HG02798 (cell line): ENCODE measurements around the gene PDE2A.
"Not testable (repeated sequence)": the region's sequence is repeated elsewhere in the genome, so short reads cannot be mapped to it uniquely, and the experiment has no call there.

Source experiments
- ATAC-seq: cut with Tn5 transposase; IDR thresholded peaks from one replicate; pipeline ENCODE4 v1.9.1; 2021; ENCODE audit warnings: mild to moderate bottlenecking; ENCODE audit not compliant: unreplicated experiment, poor library complexity

PDE2A gene

DNA sequence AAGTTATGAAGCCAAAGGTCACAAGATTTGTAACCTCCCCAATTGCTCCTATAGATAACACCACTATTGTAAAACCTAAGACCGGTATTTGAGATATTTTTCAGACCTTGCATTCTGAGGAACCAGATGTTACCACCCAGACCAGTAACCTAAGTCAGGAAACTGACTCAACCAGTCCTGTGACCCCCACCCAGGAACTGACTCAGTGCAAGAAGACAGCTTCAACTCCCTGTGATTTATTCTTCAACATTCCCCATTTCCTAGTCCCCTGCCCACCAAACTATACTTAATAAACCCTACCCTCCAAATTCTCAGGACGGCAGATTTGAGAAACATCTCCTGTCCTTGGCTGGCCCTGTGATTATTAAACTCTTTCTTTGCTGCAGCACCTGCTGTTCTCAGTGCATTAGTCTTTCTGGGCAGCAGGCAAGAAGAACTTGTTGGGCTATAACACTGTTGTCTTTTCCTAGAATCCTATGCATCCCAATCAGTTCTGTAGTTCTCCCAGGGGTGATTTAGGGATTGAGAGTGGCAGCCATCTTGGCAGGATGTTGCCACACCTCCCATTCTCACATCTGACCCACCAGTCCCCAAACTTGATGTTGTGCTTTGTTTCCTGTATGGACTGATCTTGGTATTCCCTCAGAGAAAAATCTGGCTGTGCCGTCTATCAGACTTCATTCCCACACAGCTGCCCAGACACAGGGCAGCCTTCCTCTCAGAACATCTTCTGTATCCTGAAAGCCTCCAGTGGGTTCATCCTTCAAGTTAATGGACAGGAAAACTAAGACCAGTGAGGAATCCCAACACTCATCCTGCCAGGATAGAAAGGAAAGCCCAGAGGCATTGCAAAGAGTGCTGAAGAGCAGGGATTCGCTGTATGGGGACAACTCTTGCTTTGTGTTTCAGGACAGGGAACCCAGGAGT lies 104.0 kb downstream of the PDE2A start:
- ATAC-seq: no peak

DNA sequence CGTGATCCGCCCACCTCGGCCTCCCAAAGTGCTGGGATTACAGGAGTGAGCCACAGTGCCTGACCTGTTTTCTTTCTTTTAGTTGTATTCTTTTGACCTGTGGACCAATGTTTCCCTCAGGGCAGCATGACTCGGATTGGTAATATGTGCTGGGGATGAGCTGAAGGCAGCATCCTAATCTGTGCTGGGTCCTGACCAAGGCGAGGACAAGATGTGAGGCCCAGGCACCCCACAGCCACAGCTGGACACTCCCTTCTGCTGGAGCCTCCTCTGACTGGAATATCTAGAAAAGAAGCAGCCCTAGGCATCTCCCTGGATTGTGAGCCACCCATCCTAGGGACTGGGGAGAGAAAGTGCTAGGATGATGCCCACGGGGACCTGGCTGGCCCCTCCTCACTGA lies 105.4 kb downstream of the PDE2A start:
- no peak for ATAC-seq

DNA sequence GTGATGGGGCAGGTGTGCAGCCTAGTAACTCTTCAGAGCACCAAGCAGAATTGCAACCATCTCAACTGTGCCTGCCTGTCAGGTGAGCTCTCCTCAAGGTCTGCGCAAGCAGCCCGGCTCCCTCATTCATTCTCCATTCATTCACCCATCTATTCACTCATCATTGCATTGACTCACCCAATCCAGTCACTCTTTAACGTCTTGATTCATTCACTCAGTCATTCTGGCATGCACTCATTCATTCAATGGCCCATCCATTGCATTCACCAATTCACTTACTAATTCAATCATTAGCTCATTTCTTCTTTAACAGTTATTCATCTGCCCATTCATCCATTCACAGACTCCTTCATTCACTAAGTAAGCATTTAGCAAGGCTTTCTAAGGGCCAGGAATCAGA lies 111.8 kb downstream of the PDE2A start:
- ATAC-seq: no peak

DNA sequence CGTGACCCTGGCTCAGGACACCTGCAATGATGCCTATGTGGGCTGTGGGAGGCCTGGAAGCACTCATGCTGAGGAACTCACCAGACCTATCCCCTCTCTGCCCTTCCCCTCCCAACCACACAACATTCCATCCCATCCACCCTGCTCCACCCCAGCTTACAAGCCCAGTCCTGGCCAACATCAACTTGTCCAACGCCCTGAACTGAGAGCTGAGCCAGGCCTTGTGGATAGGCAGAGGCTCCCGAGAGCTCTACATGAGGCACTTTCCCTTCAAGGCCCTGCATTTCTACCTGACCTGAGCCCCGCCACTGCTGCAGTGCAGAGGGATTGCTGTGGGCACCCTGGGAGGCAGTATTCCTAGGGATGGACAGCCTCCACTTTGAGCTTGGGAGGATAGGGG lies 112.4 kb downstream of the PDE2A start:
- ATAC-seq: no peak

DNA sequence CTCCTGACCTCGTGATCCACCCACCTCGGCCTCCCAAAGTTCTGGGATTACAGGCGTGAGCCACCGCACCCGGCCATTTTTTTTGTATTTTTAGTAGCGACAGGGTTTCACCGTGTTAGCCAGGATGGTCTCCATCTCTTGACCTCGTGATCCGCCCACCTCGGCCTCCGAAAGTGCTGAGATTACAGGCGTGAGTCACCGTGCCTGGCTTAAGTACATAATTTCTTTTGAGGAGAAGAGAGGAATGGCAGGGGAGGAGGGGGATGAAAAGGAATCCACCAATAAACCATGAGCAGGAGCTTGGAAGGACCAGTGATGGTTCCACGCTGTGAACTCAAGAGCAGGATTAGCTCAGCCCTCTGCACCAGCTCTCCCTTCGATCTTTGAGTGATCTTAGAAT lies 113.4 kb downstream of the PDE2A start:
- not testable (repeated sequence) for ATAC-seq

DNA sequence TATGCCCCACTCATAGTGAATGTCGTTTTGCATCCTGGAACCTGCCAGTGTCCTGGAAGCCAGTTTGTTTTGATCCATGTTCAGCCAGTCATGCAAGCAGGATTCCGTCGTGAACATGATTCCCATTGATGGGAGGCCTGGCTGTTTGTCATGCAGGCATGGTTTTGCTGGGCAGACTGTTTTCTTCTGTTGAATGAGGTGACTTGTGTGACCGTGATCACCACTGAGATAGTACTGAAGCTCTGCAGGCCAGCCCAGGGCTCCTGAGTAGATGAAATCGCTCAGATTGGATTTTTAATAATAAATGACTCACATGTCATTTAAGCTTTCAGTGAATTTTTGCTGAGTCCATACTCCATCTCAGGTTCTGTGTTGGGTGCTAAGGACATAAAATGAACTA lies 117.8 kb downstream of the PDE2A start:
- no peak for ATAC-seq

DNA sequence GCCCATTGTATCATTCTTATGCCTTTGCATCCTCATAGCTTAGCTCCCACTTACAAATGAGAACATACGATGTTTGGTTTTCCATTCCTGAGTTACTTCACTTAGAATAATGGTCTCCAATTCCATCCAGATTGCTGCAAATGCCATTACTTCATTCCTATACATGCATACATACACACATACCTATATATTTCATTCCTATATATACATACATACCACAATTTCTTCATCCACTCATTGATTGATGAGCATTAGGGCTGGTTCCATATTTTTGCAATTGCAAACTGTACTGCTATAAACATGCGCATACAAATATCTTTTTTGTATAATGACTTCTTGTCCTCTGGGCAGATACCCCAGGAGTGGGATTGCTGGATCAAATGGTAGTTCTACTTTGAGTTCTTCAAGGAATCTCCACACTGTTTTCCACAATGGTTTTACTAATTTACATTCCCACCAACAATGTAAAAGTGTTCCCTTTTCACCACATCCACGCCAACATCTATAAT lies 119.2 kb downstream of the PDE2A start:
- not testable (repeated sequence) for ATAC-seq

DNA sequence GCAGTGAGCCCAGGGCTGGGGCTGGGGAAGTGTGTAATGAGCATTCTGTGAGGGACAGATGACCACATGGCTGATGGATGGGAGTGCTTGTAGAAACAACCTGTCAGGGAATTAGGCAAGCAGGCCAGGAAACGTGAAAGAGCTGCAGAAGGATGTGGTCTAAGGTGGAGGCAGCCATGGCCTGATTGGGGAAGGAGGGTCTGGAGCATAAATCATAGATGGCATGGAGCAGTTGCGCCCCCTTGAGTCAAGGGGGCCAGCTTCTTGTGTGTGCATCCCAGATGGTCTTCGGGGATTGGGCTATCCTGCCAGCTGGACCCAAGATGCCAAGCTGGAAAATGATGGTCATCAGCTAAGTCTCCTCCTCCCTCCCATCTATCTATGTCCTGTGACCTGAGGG lies 120.5 kb downstream of the PDE2A start:
- no peak for ATAC-seq

DNA sequence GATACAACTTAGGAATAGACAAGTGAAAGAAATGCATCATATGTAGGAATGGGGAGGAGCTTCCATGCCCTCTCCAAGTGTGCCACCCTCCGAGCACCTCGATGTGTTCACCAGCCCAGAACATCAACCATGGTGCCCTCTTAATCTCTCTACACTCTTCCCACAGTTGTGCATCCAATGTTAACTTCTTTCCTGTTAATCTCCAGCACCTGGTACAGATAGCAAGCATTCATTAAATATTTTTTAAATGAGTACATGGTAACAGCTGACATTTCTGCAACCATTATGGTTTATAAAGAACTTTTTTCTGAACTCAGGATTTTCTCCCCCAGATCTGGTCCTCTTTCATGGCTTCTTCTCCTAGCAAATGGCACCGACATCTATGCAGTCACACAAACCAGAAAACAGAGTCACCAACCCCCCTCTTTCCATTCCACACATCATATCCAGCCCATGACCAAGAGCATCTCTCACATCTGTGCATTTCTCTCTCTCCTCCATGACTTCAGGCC lies 121.8 kb downstream of the PDE2A start:
- no peak for ATAC-seq

DNA sequence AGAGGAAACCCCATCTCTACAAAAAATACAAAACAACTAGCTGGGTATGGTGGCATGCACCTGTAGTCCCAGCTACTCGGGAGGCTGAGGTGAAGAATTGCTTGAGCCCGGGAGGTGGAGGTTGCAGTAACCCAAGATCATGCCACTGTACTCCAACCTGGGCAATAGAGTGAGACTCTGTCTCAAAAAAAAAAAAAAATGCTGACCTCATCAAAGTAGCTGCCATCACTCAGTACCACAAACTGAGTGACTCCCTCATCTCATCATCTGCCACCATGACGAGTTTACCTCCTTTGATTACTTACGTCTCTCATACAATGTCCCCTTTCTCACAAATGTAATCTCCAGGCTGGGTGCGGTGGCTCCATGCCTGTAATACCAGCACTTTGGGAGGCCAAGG lies 122.7 kb downstream of the PDE2A start:
- ATAC-seq: no peak

DNA sequence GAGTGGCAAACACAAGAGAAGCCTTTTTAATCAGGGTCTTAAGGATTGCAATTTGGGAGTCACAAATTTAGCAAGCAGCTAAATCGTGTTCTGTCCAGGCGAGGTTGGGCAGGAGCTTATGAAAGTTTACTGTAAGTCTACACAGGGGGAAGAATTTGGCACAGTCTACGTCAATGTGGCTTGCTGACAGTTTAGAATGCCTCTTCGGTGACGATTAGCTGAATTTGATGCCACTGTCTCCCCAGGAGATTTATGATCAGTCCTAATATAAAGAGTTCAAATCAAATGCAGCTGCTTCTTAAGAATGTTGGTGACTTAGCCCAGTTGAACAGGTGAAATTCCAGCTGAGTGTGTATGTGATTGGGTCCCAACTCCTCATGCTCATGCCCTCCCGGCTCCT lies 125.8 kb downstream of the PDE2A start:
- ATAC-seq: no peak

DNA sequence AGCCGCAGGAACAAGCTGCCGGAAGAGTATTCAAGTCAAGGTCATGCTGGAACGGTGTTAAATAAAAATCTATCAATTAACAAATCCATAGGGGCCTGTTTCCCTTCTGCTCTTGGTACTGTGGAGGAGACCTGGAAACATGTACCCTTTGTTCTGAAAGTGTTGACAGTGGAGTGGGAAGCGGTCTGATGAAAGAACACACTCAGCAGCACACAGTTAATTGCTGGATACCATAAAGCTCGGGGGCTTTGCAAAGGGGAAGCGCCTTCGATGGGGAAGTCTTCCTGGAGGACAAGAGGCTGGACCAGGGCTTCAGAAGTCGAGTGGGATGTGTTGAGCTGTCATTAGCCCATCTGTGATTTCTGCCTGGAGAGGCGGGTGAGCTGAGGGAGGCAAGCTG lies 127.4 kb downstream of the PDE2A start:
- ATAC-seq: no peak

DNA sequence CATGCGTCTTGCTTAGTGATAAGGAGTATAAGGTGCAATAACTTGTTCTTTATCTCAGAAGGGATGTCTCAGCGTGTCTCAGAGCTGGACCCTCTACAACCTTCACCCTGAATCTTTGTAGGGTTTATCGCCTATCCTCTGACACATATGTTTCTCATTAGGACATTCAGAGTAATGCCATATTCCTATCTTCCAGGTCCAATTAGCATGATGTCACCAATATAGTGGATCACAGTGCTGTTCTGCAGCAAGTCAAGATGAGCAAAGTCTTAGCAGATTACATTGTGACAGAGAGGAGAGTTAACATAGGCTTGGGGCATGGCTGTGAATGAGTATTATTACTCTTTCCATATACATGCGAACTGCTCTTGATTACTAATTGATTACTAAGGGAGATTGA lies 129.6 kb downstream of the PDE2A start:
- ATAC-seq: no peak

DNA sequence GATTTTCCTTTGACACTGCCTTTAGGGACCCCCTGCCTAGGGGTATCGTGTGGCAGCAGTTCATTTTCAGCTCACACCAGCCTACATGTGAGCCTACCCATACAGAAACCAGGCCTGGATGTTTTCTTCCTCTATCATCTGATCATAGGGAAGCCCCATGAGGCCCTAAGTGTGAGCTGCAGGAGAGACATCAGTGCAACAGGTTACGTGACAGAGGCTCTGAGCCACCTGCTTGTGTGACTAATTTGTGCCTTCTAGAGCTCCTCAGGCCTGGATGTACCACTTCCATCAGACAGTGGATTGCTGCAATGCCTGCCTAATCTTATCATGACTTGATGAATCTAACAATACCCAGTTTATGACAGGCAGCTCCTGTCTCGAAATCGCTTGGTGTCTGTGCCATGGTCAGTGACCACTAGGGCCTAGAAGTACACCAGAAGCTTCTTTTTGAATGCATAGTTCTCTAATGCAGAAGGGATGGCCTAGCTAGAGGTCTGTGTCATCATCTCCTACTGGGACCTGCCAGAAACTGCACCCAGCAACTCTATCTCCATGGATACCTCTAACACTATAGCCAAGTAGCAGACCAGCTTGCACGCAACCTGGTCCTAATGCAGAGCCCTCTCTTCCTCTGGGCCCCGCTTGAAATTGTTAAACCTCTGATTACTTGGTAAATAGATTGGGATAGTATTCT lies 130.2 kb downstream of the PDE2A start:
- no peak for ATAC-seq

DNA sequence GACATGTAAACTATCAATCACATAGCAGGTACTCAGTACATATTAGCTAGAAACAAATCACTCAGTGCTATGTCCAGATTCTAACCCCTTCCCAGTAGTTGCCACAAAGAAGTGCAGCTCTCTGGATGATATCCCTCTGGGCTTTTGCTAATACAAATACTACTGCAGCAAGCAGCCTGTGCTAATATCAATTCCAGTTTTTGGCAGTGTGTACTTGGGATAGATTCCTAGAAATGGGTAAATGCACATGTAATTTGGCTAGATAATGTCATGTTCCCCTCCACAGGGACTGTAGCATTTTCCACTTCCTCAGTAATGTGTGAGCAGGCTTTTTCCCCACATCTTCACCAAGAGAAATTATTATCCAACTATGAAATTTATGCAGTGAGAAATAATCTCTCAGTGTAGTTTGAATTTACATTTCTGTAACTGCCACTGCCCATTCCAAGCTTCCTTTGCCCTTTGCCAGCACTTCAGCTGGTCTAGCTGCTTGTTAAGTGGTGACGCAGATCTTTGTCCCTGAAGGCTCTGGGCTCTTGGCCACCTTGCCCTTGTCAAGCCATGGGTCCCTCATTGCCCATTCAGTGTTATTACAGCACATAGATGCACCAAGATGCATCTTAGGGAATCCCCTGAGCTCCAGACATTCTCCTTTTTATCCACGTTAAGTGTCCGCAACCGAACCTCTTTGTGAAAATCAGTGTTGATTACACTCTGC lies 132.8 kb downstream of the PDE2A start:
- no peak for ATAC-seq

DNA sequence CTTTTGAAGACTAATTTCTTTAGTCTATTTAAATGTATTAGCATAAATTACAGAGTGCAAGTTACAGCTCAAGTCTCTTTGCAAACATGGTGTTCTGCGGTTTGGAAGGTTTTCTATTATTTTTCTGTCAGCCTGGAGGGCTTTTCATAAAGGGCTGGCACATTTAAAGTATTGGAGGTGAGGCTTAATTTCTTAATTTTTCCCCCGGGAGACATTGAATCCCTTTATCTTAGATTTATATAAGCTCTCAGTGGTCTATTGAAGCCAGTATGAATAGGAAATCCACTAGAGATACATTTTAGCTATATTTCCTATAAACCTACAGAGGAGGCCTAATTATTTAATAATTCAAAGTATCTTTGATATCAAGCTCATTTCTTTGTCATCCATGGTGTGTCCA lies 137.2 kb downstream of the PDE2A start:
- ATAC-seq: no peak

DNA sequence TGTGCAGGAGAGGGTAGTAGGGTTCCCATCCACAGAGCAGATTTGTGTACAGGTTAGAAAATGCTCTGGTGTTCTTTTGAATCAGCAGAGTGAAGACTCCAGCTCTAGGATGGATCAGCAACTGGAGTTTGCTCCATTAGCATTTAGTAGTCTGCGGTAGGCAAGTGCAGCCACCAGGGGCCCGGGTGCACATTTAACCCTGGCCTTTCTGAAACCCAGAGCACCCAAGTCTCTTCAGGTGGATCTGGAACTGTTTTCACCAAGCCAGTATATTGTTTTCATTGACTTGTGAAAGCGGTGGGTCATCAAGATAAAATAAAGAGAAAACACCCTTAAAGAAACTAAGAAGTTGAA lies 139.1 kb downstream of the PDE2A start:
- no peak for ATAC-seq

DNA sequence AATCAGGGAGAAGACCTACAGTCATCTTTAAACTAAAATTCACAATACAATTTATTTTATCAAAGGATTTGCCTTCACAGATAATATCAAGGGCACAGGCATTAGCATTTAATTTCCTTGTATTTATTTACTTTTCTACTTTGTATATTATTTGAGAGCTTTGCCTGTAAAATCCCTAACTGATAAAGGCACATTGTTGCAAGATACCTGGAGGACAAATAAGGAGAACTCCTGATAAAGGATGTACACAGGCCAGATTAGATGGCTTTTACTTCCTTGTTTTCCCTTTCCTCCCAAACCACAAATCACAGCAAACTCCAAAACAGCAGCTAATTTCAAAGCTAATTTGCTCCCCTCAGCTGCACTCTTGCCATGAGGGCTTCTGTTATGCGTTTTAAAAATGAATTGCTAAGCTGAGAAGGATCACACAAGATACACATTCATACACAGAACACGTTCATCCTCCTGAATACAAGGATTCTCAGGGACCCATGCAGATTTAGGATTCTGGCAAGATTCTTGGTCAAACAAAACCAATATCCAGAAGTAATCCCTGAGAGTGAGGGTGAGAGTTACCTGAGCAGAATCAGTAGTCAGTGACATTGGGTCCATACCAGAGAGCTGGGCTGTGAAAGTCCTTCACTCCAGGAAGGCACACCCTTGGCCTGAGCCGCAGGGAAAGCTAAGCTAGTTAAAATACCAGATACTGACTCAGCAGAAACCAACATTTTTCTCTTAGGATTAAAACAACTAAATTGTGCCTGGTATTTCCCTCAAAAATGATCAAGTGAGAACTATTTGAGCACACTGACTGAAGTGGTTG lies 139.6 kb downstream of the PDE2A start:
- no peak for ATAC-seq

DNA sequence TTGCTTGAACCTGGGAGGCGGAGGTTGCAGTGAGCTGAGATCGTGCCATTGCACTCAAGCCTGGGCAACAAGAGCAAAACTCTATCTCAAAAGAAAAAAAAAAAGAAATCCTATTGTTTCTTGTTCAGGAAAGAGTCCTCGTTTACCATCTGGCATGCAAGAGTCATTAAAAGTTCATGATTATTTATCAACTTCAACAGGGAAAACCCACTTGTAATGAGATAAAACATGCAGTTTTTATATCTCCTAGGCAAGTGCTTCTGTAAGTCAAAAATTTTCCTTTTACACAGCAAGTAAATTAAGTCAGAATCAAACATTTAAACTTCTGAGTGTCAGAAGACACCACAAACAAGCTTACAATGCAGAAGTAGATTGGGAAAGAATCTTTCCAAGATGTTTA lies 145.2 kb downstream of the PDE2A start:
- ATAC-seq: no peak

DNA sequence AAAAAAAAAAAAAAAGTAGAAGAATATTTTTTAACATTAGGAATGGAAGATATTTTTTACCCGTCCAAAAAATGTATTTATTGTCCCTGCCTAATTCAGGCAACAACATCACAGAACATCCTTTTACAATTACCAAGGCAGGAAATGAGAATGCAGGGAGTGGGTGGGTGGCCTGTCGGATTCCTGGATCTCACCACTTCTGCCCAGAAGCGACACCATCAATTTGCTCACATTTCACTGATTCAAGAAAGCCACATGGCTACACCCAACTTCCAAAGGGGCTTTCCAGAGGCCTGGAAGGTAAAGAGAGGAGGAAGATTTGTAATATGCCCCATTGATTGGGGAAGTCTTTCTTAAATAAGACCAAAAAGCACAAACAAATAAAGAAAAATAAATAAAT lies 146.1 kb downstream of the PDE2A start:
- no peak for ATAC-seq
